Heart left ventricle (tissue), 16 donors: ENCODE data around the gene TBC1D3B. TPM values are rescaled to one million over a fixed set of nuclear protein-coding genes. Genes with fewer than 3 reads are reported as not detected.
"Not testable (repeated sequence)": the region's sequence is repeated elsewhere in the genome, so short reads cannot be mapped to it uniquely, and the experiment has no call there.

Experiments used
- ATAC-seq, 4 donors: fragments of 200-7000 bp; cut with Tn5 transposase; one replicate each; pipeline ENCODE4 v1.9.1; 2020 to 2022; ENCODE audit warnings: moderate library complexity in 4 of 4, mild to moderate bottlenecking in 3 of 4, moderate number of reproducible peaks in 1 of 4
- DNase-seq, 5 donors: peaks; one replicate each; pipeline ENCODE4 v3.0.0-alpha.2; 2020
- H3K27ac ChIP-seq, 12 donors: fragments of 200-600 bp; sonication (generic) in 4 of 12; one replicate each; pipeline versions ENCODE4 v1.5.0 to v1.8.0; 2016 to 2022; ENCODE audit warnings: mild to moderate bottlenecking in 2 of 12
- H3K27me3 ChIP-seq, 9 donors: fragments of 200-600 bp; sonication (generic) in 2 of 9; one replicate each; pipeline versions ENCODE4 v1.5.1 to v1.8.0; 2016 to 2022; ENCODE audit warnings: mild to moderate bottlenecking in 3 of 9
- H3K36me3 ChIP-seq, 9 donors: fragments of 200-600 bp; sonication (generic) in 2 of 9; one replicate each; pipeline versions ENCODE4 v1.5.0 to v1.8.0; 2018 to 2022; ENCODE audit warnings: mild to moderate bottlenecking in 2 of 9
- H3K4me1 ChIP-seq, 12 donors: fragments of 200-600 bp; sonication (generic) in 4 of 12; one replicate each; pipeline versions ENCODE4 v1.5.0 to v1.8.0; 2016 to 2022; ENCODE audit warnings: mild to moderate bottlenecking in 3 of 12
- H3K4me3 ChIP-seq, 12 donors: fragments of 200-600 bp; sonication (generic) in 4 of 12; one replicate each; pipeline versions ENCODE4 v1.5.0 to v1.8.0; 2017 to 2022; ENCODE audit warnings: mild to moderate bottlenecking in 9 of 12, moderate library complexity in 4 of 12
- H3K9me3 ChIP-seq, 12 donors: fragments of 200-600 bp; sonication (generic) in 4 of 12; one replicate each; pipeline versions ENCODE4 v1.5.0 to v1.8.0; 2016 to 2022; ENCODE audit warnings: mild to moderate bottlenecking in 1 of 12
- CTCF ChIP-seq, 12 donors: fragments of 200-600 bp; sonication (generic) in 4 of 12; IDR thresholded peaks; one replicate each; pipeline versions ENCODE4 v1.5.0 to v1.8.0; 2018 to 2022; ENCODE audit warnings: antibody characterized with exemption in 12 of 12, mild to moderate bottlenecking in 5 of 12
- POLR2A ChIP-seq, 2 donors: fragments of 450-650 bp; IDR thresholded peaks; one replicate each; pipeline ENCODE4 v1.6.1; 2017; ENCODE audit warnings: antibody characterized with exemption in 2 of 2, mild to moderate bottlenecking in 2 of 2, moderate library complexity in 2 of 2
- WGBS, 4 donors: extraction: QIAGEN DNeasy Blood & Tissue Kit in 2 of 4; methylation state at CpG; one replicate each; pipeline versions ENCODE4 v1.1.5 to v1.1.7; 2013 to 2018; 5-methylcytosine and 5-hydroxymethylcytosine counted together
- intact Hi-C, 10 donors: fragments of 100-400 bp; cut with DNase I; formaldehyde crosslinking; loops; one replicate each; pipeline versions ENCODE4 v1.11.1 to v1.14.2; 2022
- polyA plus RNA-seq, 2 donors: library from polyadenylated mRNA; stranded (reverse); fragments of 200-250 nt; gene quantifications; one replicate each; pipeline ENCODE4 v1.2.3, GENCODE V29; 2013
- total RNA-seq, 9 donors: library from RNA; depleted of rRNA in 2 of 9; stranded (reverse); fragments of >200 nt in 2 of 9; fragmentation: NEBNext Ultra II Directional in 3 of 9; extraction: Animal tissue kit (Norgen Biotek cat#: 25700) in 3 of 9; gene quantifications; one replicate each; pipeline versions ENCODE4 v1.1.0 to v1.2.4, GENCODE V29; 2016 to 2023
- donor health status: ischemic (EF 13 %, LVEDD 7.1; RV severe dilation, severe dysfunction).
- donor health status: healthy with polysubstance abuse.
- donor health status: DM: no; HTN: yes; CAD: no.
- donor health status: DM: no; HTN: no; CAD: no.
- donor health status: ischemic (EF 25% LVEDD 6.9; RV normal size, moderate dysfunction).
- donor health status: ischemic (EF 25% LVEDD 5.7; RV mildly dilated, moderate dysfunction).
- donor health status: healthy.
- donor health status: DM: yes; HTN: yes; CAD: no.
- donor health status: ischemic (EF 35%, LVEDD 5.7; RV mildly dilated, moderate dysfunction).
- donor health status: nonischemic (EF 11% LVEDD 7.7; RV severe dilation, severe dysfunction).
- donor health status: DM: yes; HTN: yes; CAD: no.
- donor health status: PGD.
- donor health status: ischemic (EF 29% LVEDD 5.4; RV normal size, mild dysfunction).
- donor health status: nonischemic (EF 23%, LVEDD 6.1; RV moderate dilation, normal function).

Gene TBC1D3B
- total and polyA plus RNA-seq, 11 donors: 0.62 to 3.3 (median 1.4) TPM; not detected in 1

GRCh38 chr17:36209575-36209974, 33.1 kb upstream of the TBC1D3B start:
- no peak for DNase-seq
- Histone ChIP-seq H3K27ac (no peak overlapping the region), H3K4me1 (peaks cover 0 to 7% (median 0%) of the 10 kb centered on the region in 12 donors), H3K36me3 (no peaks in the 10 kb centered on the region), H3K27me3 (peaks cover 0 to 34% (median 0%) of the 10 kb centered on the region in 9 donors), H3K9me3 (no peaks in the 10 kb centered on the region), H3K4me3 (no peak overlapping the region)
- TF ChIP-seq CTCF (IDR thresholded peaks at IDR 0.05) (no peak), POLR2A (IDR thresholded peaks at IDR 0.05) (no peak)
- no peak for ATAC-seq
- intact Hi-C loops: no loop called here

GRCh38 chr17:36207383-36207782, 30.9 kb upstream of the TBC1D3B start:
- peaks cover 0 to 27% (median 0%) of the 10 kb centered on the region in 9 donors for H3K27me3 ChIP-seq
- H3K9me3 ChIP-seq, DNase-seq, H3K27ac ChIP-seq, H3K4me3 ChIP-seq, intact Hi-C loops, ATAC-seq, H3K36me3 ChIP-seq: not testable (repeated sequence)
- peaks cover 0 to 13% (median 0%) of the 10 kb centered on the region in 12 donors for H3K4me1 ChIP-seq
- WGBS, 4 donors: 53 to 78% (median 63%) methylated on average over 6 of the region's 6 CpGs

GRCh38 chr17:36206486-36206821, 30.0 kb upstream of the TBC1D3B start:
- H3K27ac ChIP-seq, DNase-seq, H3K36me3 ChIP-seq, H3K4me3 ChIP-seq, H3K9me3 ChIP-seq, ATAC-seq, intact Hi-C loops: not testable (repeated sequence)
- Histone ChIP-seq H3K27me3 (peaks cover 0 to 19% (median 0%) of the 10 kb centered on the region in 9 donors), H3K4me1 (peaks cover 0 to 14% (median 0%) of the 10 kb centered on the region in 12 donors)
- WGBS, 4 donors: 19 to 40% (median 31%) methylated on average over 1 of the region's 1 CpG

- H3K27me3 ChIP-seq: peaks cover 0 to 19% (median 0%) of the 10 kb centered on the region in 9 donors
- 65 to 77% (median 68%) methylated on average over 4 of the region's 4 CpGs for WGBS, 4 donors
- no peak for TF ChIP-seq CTCF (IDR thresholded peaks at IDR 0.05)
- TF ChIP-seq POLR2A (IDR thresholded peaks at IDR 0.05): no peak
- H3K9me3 ChIP-seq: no peaks in the 10 kb centered on the region
- H3K27ac ChIP-seq: no peak overlapping the region
- intact Hi-C loops: no loop called here
- H3K4me3 ChIP-seq: no peak overlapping the region
- no peaks in the 10 kb centered on the region for H3K36me3 ChIP-seq
- ATAC-seq (no peak), DNase-seq (no peak)
- peaks cover 0 to 14% (median 0%) of the 10 kb centered on the region in 12 donors for H3K4me1 ChIP-seq
Measured at GRCh38 chr17:36205637-36206485, 29.4 kb upstream of the TBC1D3B start.

GRCh38 chr17:36204724-36205500, 28.5 kb upstream of the TBC1D3B start:
- Histone ChIP-seq H3K4me1 (peaks cover 0 to 14% (median 0%) of the 10 kb centered on the region in 12 donors), H3K4me3 (no peak overlapping the region), H3K36me3 (no peaks in the 10 kb centered on the region), H3K27ac (no peak overlapping the region), H3K9me3 (no peaks in the 10 kb centered on the region), H3K27me3 (peaks cover 0 to 19% (median 0%) of the 10 kb centered on the region in 9 donors)
- intact Hi-C loops: no loop called here
- DNase-seq: no peak
- ATAC-seq: no peak
- TF ChIP-seq POLR2A (IDR thresholded peaks at IDR 0.05): no peak
- no peak for TF ChIP-seq CTCF (IDR thresholded peaks at IDR 0.05)
- WGBS, 4 donors: 85 to 89% (median 86%) methylated on average over 7 of the region's 7 CpGs
